D721Med (cell line): ENCODE measurements around the gene NCOA6.
A peak's percentile ranks its signal among the peaks of the same experiment; 100 is the strongest.

ENCODE experiments used
- DNase-seq: peaks from one replicate; pipeline ENCODE4 v3.0.0; 2011; ENCODE audit warnings: low spot score; ENCODE audit not compliant: insufficient read length
- FAIRE-seq: peaks from 2 replicates; lab custom pipeline; 2011; peaks lifted over from hg19 to GRCh38; lab: Jason Lieb, UNC
- TF ChIP-seq, protein P1 (sequence below): IDR thresholded peaks from 2 replicates; pipeline ENCODE4 v1.5.1; 2012; ENCODE audit warnings: mild to moderate bottlenecking, control low read depth; ENCODE audit not compliant: insufficient read depth; ENCODE audit errors: missing control alignments

NCOA6 gene

DNA sequence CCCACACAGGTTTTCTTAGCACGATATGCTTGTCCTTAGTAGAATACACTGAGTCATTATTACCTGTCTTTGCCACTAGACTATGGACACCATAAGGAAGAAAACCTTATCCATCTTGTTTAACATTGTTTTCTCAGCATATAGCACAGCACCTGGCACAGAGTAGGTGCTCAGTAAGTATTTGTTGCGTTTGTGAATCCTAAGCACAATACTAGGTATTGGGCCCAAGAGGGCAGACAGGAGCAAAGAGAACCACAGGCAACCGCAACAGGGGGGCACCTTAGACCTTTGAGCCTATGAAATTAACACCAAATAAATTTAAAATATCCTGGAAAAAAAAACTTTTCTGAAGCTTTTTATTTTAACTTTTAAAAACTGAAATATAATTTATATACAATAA is 3.7 kb upstream of the NCOA6 start:
- DNase-seq (no peak), FAIRE-seq (no peak)
- TF ChIP-seq, protein P1, sequence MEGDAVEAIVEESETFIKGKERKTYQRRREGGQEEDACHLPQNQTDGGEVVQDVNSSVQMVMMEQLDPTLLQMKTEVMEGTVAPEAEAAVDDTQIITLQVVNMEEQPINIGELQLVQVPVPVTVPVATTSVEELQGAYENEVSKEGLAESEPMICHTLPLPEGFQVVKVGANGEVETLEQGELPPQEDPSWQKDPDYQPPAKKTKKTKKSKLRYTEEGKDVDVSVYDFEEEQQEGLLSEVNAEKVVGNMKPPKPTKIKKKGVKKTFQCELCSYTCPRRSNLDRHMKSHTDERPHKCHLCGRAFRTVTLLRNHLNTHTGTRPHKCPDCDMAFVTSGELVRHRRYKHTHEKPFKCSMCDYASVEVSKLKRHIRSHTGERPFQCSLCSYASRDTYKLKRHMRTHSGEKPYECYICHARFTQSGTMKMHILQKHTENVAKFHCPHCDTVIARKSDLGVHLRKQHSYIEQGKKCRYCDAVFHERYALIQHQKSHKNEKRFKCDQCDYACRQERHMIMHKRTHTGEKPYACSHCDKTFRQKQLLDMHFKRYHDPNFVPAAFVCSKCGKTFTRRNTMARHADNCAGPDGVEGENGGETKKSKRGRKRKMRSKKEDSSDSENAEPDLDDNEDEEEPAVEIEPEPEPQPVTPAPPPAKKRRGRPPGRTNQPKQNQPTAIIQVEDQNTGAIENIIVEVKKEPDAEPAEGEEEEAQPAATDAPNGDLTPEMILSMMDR = no peak

DNA sequence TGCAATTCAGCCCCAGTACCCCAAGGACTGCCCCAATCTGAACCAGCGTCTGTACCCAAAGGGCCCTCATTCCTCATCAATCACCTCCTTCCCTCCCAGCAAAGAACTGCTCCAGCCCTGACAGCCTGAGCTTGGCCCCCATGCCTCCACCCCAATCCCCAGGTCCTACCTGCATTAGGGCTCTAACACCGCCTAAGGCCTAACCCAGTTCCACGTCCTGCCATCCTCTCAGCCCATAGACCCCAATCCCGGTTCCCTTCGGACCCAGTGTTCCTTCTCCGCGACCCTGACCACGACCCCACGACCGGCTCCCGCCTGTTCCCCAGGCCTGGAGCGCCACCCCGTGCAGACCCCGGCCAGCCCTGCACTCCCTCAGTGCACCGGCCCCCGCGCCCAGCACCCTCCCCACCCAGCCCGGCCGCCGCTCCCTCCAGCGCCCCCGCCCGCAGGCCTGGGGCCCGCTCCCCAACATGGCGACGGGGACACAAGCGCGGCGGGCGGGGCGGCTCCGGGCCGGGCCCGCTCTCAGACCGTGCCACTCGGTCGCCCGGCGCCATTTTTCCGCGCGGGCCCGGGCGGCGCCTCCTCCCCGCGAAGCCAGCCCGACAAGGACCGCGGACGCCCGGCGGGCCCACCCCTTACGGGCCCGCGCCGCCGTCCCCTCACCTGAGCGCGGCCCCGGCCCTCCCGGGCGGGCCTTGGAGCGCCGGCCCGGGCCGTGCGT is 483 bp downstream of the NCOA6 start:
- FAIRE-seq (no peak), DNase-seq (no peak)
- TF ChIP-seq, protein P1 = peak; percentile 17

DNA sequence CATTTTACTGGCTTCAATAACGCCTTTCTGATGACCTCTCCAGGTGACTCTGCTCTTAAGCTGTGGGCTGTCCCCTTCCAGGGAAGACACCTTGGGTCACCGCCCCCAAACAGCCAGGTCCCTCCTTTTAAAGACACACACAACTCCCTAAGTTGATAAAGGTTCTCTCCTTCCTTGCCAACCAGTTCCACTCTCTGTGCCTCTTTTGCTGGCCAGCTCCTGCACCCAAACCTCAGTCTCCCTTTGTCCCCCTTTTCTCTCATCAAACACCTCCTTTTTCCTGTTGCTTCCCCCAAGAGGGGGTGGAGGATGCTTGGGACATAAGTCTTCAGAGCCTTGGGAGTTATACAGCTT is 1.0 kb downstream of the NCOA6 start:
- TF ChIP-seq, protein P1 = no peak
- no peak for FAIRE-seq
- DNase-seq = no peak

DNA sequence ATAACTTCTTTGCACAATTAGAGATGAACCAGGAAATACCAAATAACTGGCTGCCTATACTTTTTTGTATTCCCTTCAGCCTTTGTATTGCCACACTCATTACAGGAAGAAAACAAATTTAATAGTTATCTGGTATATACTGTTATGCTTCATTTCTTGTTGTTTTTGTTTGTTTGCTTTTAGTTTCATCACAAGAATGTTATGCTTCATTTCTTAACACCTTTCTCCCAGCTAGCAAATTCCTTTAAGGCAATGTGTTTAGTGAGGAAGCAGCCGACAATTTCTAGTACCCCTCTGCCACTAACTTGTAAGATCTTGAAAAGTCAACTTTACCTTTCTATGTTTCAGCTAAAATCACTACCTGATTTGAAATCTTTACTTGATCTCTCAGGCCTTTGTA is 1.4 kb downstream of the NCOA6 start:
- TF ChIP-seq, protein P1 = no peak

DNA sequence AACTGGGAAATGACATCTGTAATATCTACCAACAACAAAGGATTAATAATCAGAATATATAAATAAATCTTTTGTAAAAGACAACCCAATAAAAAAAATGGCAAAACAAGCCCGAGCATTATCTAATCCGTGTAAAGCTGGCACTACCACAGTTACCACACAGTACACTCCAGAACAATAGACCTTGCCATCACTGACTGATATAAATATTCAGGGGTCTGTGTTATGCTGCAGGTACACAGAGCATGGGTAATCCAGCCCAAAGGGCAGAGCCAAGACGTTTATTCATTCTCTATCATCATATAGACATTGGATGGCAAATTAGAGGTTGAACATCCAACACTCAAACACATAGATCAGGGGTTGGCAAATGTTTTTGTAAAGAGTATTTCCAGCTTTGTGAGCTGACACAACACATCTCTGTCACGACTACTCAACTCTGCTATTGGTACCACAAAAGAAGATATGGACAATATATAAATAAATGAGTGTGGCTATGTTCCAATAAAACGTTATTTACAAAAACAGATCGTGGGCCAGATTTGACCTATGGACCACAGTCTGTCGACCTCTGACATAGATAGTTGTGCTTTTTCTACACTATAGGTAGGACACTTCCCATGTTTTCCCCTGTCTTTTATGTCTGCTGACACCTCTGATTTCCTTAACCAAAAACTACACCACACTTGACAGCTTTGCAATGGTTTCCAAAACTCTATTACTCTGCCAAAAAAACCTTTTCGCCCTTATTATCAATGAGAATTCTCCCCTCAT is 4.5 kb downstream of the NCOA6 start:
- TF ChIP-seq, protein P1 = no peak
- FAIRE-seq = no peak
- DNase-seq = no peak

More for the DNA sequence above, 1.4 kb downstream of the NCOA6 start:
- DNase-seq = no peak
- FAIRE-seq = no peak

DNA sequence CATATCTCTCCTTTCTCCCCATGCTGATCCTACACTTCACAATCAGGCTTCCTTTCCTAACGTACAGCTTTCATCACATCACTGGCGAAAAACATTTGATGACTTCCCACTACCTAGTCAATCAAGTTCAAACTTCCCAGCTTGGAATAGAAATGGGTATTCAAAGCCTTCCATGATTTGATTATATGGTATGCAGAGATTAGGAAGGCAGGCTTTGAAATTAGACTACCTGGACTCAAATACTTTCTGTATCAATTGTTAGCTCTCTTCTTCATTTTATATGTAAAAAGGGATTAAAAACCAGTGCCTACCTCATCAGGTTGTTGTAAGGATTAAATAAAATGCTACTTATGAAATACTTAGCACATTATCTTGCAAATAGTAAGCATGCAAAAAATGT is 7.7 kb downstream of the NCOA6 start:
- DNase-seq (no peak), FAIRE-seq (no peak)
- TF ChIP-seq, protein P1 = no peak

DNA sequence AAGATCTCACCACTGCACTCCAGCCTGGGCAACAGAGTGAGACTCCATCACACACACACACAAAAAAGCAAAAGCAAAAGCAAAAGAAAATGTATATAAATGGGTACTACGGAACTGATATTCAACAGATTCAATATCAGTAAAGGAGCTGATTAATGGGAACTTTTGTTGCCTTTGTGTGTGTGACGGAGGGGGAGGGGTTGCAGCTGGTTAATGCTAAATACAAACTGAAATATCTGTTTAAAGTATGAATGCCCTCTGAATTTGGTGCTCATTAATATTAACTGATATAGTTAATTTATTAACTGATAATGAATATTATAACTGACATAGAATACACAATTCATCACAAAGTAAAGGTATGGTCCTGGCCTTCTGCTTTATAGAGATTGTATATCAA is 8.4 kb downstream of the NCOA6 start:
- TF ChIP-seq, protein P1 = no peak
- DNase-seq (no peak), FAIRE-seq (no peak)
